Fibroblast of lung (primary cell): ENCODE measurements around the gene SNX13. TPM values are rescaled to one million over a fixed set of nuclear protein-coding genes. Genes with fewer than 3 reads are reported as not detected.

Experiments used
- DNase-seq, 2 donors: peaks; one replicate each; pipeline versions ENCODE4 v3.0.0 to v3.0.0-alpha.2; 2010; ENCODE audit warnings: low read depth in 2 of 2
- H2AFZ ChIP-seq: 2 replicates; pipeline ENCODE4 v1.5.1; 2012; ENCODE audit warnings: low read length, control low read depth, inconsistent platforms
- H3K27ac ChIP-seq: 2 replicates; pipeline ENCODE4 v1.5.1; 2011; ENCODE audit warnings: low read length, control low read depth; ENCODE audit not compliant: insufficient read depth
- H3K27me3 ChIP-seq: 2 replicates; pipeline ENCODE4 v1.5.1; 2011; ENCODE audit warnings: mild to moderate bottlenecking, low read length; ENCODE audit not compliant: control insufficient read depth, insufficient read depth
- H3K36me3 ChIP-seq: 2 replicates; pipeline ENCODE4 v1.5.1; 2011; ENCODE audit warnings: low read length; ENCODE audit not compliant: control insufficient read depth, insufficient read depth
- H3K4me1 ChIP-seq: 2 replicates; pipeline ENCODE4 v1.5.1; 2011; ENCODE audit warnings: low read length; ENCODE audit not compliant: control insufficient read depth, insufficient read depth; ENCODE audit errors: extremely low read depth
- H3K4me2 ChIP-seq: 2 replicates; pipeline ENCODE4 v1.5.1; 2011; ENCODE audit warnings: low read length, control low read depth; ENCODE audit not compliant: insufficient read depth; ENCODE audit errors: extremely low read depth
- H3K4me3 ChIP-seq, 4 experiments: fragments of 200-600 bp in 1 of 4; sonication (generic) in 1 of 4; replicated peaks in 1 of 4; 2 replicates each; pipeline ENCODE4 v1.5.1; 2011 to 2016; ENCODE audit warnings: low read length in 4 of 4, low read depth in 3 of 4, mild to moderate bottlenecking in 3 of 4, control low read depth in 2 of 4, inconsistent platforms in 1 of 4, mixed read lengths in 1 of 4; ENCODE audit not compliant: insufficient read depth in 1 of 4; ENCODE audit errors: control extremely low read depth in 1 of 4
- H3K79me2 ChIP-seq: 2 replicates; pipeline ENCODE4 v1.5.1; 2012; ENCODE audit warnings: mild to moderate bottlenecking, low read length, inconsistent platforms; ENCODE audit not compliant: control insufficient read depth, insufficient read depth
- H3K9ac ChIP-seq: 2 replicates; pipeline ENCODE4 v1.5.1; 2011; ENCODE audit warnings: mild to moderate bottlenecking, low read length, control low read depth; ENCODE audit not compliant: insufficient read depth
- H3K9me3 ChIP-seq: 2 replicates; pipeline ENCODE4 v1.5.1; 2012; ENCODE audit warnings: low read depth, low read length; ENCODE audit not compliant: control insufficient read depth, insufficient read depth
- H4K20me1 ChIP-seq: 2 replicates; pipeline ENCODE4 v1.5.1; 2011; ENCODE audit warnings: low read length; ENCODE audit not compliant: control insufficient read depth, insufficient read depth; ENCODE audit errors: extremely low read depth
- EZH2 ChIP-seq: IDR thresholded peaks from 2 replicates; pipeline ENCODE4 v1.5.1; 2012; ENCODE audit warnings: low read length, control low read depth, mild to moderate bottlenecking; ENCODE audit errors: missing control alignments
- polyA plus RNA-seq, 2 donors: library from polyadenylated mRNA; depleted of rRNA in 1 of 2; stranded (reverse) in 1 of 2; unstranded in 1 of 2; fragments of >200 nt; gene quantifications; 2 replicates each; pipeline ENCODE4 v1.2.1, GENCODE V29; 2011 to 2012; ENCODE audit warnings: missing spikeins in 1 of 2
- total RNA-seq: library from RNA; depleted of rRNA; stranded (reverse); fragments of >200 nt; gene quantifications from 2 replicates; pipeline ENCODE4 v1.2.1, GENCODE V29; 2014
- TF ChIP-seq, protein P1 (sequence below), 2 donors: IDR thresholded peaks in 1 of 2; conservative IDR thresholded peaks in 1 of 2; 1 replicate in 1 of 2; 2 replicates in 1 of 2; pipeline ENCODE4 v1.5.1; 2011 to 2012; ENCODE audit warnings: low read length in 2 of 2, control low read depth in 1 of 2, inconsistent platforms in 1 of 2, low read depth in 1 of 2, mild to moderate bottlenecking in 1 of 2

Gene SNX13
- total and polyA plus RNA-seq, 2 donors (not counting 1 experiment from before 2014, with no cell fraction given) = 36.0 to 42.9 TPM

DNA sequence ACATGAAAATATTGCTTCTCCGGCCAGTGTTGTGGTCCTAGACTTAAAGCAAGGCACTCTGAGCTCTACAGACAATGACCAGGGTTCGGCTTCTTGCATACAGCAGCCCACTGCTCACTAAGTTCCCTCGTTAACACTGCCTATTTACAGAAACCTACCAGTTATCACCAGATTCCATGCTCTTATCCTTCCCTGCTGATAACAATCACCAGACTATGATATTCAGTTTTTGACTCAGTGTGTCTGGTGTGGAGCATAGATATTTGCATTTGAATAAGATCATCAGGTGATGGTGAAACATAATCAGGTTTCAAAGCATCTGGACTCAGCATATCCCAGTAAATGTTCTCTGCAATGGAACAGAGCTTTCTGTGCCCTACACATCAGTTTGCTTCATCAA lies 182.3 kb downstream of the SNX13 start:
- no peaks in the 10 kb centered on the region for H3K9me3 ChIP-seq
- H3K36me3 ChIP-seq = no peaks in the 10 kb centered on the region
- no peaks in the 10 kb centered on the region for H3K4me1 ChIP-seq
- H3K4me3 ChIP-seq = no peak overlapping the region
- H4K20me1 ChIP-seq = no peaks in the 10 kb centered on the region
- H3K4me2 ChIP-seq = no peak overlapping the region
- no peak for DNase-seq
- no peaks in the 10 kb centered on the region for H3K27me3 ChIP-seq
- no peak overlapping the region for H3K9ac ChIP-seq
- no peak for TF ChIP-seq EZH2
- TF ChIP-seq, protein P1, sequence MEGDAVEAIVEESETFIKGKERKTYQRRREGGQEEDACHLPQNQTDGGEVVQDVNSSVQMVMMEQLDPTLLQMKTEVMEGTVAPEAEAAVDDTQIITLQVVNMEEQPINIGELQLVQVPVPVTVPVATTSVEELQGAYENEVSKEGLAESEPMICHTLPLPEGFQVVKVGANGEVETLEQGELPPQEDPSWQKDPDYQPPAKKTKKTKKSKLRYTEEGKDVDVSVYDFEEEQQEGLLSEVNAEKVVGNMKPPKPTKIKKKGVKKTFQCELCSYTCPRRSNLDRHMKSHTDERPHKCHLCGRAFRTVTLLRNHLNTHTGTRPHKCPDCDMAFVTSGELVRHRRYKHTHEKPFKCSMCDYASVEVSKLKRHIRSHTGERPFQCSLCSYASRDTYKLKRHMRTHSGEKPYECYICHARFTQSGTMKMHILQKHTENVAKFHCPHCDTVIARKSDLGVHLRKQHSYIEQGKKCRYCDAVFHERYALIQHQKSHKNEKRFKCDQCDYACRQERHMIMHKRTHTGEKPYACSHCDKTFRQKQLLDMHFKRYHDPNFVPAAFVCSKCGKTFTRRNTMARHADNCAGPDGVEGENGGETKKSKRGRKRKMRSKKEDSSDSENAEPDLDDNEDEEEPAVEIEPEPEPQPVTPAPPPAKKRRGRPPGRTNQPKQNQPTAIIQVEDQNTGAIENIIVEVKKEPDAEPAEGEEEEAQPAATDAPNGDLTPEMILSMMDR (conservative IDR thresholded peaks at IDR 0.05 in 1 of 2, IDR thresholded peaks at IDR 0.05 in 1 of 2; ENCODE audit: low read depth in 1 of 2, low read length in 2 of 2) = no peak
- H3K79me2 ChIP-seq = no peaks in the 10 kb centered on the region
- no peak overlapping the region for H2AFZ ChIP-seq
- no peak overlapping the region for H3K27ac ChIP-seq

DNA sequence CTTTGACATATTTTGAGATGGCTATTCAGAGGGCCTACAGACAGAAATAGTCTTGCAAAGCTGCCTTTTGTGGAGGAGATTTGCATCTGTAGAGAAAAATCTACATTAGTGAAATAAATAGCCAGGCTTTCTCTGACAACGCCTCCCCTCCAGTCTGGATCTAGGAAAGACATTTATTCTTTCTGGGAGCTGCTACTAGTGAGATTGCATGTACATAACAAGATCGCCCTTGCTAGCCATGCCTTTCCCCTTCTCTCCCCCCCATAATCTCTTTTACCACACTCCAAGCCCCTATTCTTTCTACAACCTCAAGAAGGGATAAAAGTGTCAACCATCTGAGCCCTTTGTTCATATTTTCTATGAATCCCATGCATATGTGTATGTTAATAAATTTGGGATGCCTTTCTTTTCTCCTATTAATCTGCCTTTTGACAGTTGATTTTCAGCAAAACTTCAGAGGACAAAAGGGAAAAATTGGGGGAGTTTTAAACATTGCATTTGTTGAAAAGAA lies 194.2 kb downstream of the SNX13 start:
- Histone ChIP-seq H3K9ac (no peak overlapping the region), H3K36me3 (no peaks in the 10 kb centered on the region), H3K27ac (no peak overlapping the region), H3K27me3 (no peaks in the 10 kb centered on the region), H3K4me1 (no peaks in the 10 kb centered on the region), H3K4me3 (no peak overlapping the region), H4K20me1 (no peaks in the 10 kb centered on the region), H3K79me2 (no peaks in the 10 kb centered on the region), H2AFZ (no peak overlapping the region), H3K9me3 (no peaks in the 10 kb centered on the region), H3K4me2 (no peak overlapping the region)
- TF ChIP-seq EZH2 = no peak
- TF ChIP-seq, protein P1 (conservative IDR thresholded peaks at IDR 0.05 in 1 of 2, IDR thresholded peaks at IDR 0.05 in 1 of 2; ENCODE audit: low read depth in 1 of 2, low read length in 2 of 2) = no peak
- DNase-seq = no peak

DNA sequence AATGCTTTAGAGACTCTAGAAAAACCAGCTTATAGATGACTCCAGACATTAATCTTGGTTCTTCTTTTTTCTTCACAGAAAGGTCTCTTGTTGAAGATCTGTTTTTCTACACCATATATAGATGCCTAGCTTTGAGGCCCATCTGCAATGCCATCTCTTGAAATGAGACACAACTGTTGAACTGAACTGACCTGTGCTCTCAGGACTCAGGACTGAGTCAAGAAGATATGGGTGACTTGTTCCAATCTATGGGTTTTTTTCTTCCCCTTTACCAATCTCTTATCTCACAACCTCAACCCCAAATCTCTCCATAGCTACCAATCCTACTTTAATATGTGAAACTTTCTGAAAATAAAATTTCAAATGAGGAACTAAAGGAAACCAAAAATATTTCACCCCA lies 194.7 kb downstream of the SNX13 start:
- H2AFZ ChIP-seq = no peak overlapping the region
- no peak overlapping the region for H3K27ac ChIP-seq
- H3K9ac ChIP-seq = no peak overlapping the region
- no peak for DNase-seq
- H3K4me3 ChIP-seq = no peak overlapping the region
- TF ChIP-seq EZH2 = no peak
- TF ChIP-seq, protein P1 (conservative IDR thresholded peaks at IDR 0.05 in 1 of 2, IDR thresholded peaks at IDR 0.05 in 1 of 2; ENCODE audit: low read depth in 1 of 2, low read length in 2 of 2) = no peak
- H3K4me2 ChIP-seq = no peak overlapping the region
- H3K79me2 ChIP-seq = no peaks in the 10 kb centered on the region
- no peaks in the 10 kb centered on the region for H3K4me1 ChIP-seq
- no peaks in the 10 kb centered on the region for H3K27me3 ChIP-seq
- no peaks in the 10 kb centered on the region for H3K9me3 ChIP-seq
- H3K36me3 ChIP-seq = no peaks in the 10 kb centered on the region
- H4K20me1 ChIP-seq = no peaks in the 10 kb centered on the region
